CD14-positive monocyte (primary cell): ENCODE results near the gene PHLPP1. TPM values are rescaled to one million over a fixed set of nuclear protein-coding genes. Genes with fewer than 3 reads are reported as not detected.
"Not testable (repeated sequence)": the region's sequence is repeated elsewhere in the genome, so short reads cannot be mapped to it uniquely, and the experiment has no call there.

Source experiments
- DNase-seq, 3 donors: peaks; one replicate each; pipeline ENCODE4 v3.0.0-alpha.2; 2011 to 2022
- H2AFZ ChIP-seq: 2 replicates; pipeline ENCODE4 v1.6.0; 2012; ENCODE audit warnings: mild to moderate bottlenecking, low read depth, low read length, inconsistent platforms; ENCODE audit not compliant: insufficient read depth, poor library complexity, severe bottlenecking
- H3K27ac ChIP-seq, 2 donors: 1 replicate in 1 of 2; 2 replicates in 1 of 2; pipeline ENCODE4 v1.5.1; 2012 to 2013; ENCODE audit warnings: low read length in 2 of 2, control low read depth in 1 of 2, inconsistent platforms in 1 of 2, low read depth in 1 of 2, mild to moderate bottlenecking in 1 of 2
- H3K27me3 ChIP-seq, 2 donors: one replicate each; pipeline versions ENCODE4 v1.6.0 to v1.6.1; 2011 to 2013; ENCODE audit warnings: low read length in 2 of 2; ENCODE audit not compliant: control insufficient read depth in 2 of 2, insufficient read depth in 2 of 2
- H3K36me3 ChIP-seq, 2 donors: replicated peaks in 1 of 2; 1 replicate in 1 of 2; 2 replicates in 1 of 2; pipeline versions ENCODE4 v1.5.1 to v1.6.1; 2012 to 2013; ENCODE audit warnings: low read length in 2 of 2, control low read depth in 1 of 2, inconsistent platforms in 1 of 2, mild to moderate bottlenecking in 1 of 2; ENCODE audit not compliant: insufficient read depth in 2 of 2, control insufficient read depth in 1 of 2
- H3K4me1 ChIP-seq, 2 donors: 1 replicate in 1 of 2; 2 replicates in 1 of 2; pipeline versions ENCODE4 v1.5.1 to v1.6.1; 2012 to 2013; ENCODE audit warnings: low read length in 2 of 2, control low read depth in 1 of 2, inconsistent platforms in 1 of 2, mild to moderate bottlenecking in 1 of 2, moderate library complexity in 1 of 2; ENCODE audit not compliant: insufficient read depth in 2 of 2, control insufficient read depth in 1 of 2
- H3K4me2 ChIP-seq: replicated peaks from 2 replicates; pipeline ENCODE3; 2012; ENCODE audit warnings: low read length, moderate library complexity, mild to moderate bottlenecking; ENCODE audit not compliant: poor library complexity, severe bottlenecking; ENCODE audit errors: extremely low read depth
- H3K4me3 ChIP-seq, 3 experiments: fragments of 200-600 bp in 1 of 3; sonication (generic) in 1 of 3; replicated peaks in 1 of 3; 1 replicate in 2 of 3; 2 replicates in 1 of 3; pipeline ENCODE4 v1.5.1; 2011 to 2013; ENCODE audit warnings: low read length in 3 of 3, mild to moderate bottlenecking in 3 of 3, control low read depth in 2 of 3, low read depth in 2 of 3, inconsistent platforms in 1 of 3, moderate library complexity in 1 of 3
- H3K79me2 ChIP-seq: 2 replicates; pipeline ENCODE4 v1.6.0; 2012; ENCODE audit warnings: mild to moderate bottlenecking, control low read depth, inconsistent platforms, low read length, moderate library complexity; ENCODE audit not compliant: insufficient read depth
- H3K9ac ChIP-seq: 2 replicates; pipeline ENCODE4 v1.6.0; 2017; ENCODE audit warnings: low read length, mild to moderate bottlenecking; ENCODE audit not compliant: insufficient read depth, poor library complexity, severe bottlenecking
- H3K9me3 ChIP-seq, 2 donors: replicated peaks in 1 of 2; 1 replicate in 1 of 2; 2 replicates in 1 of 2; pipeline versions ENCODE4 v1.5.1 to v1.6.1; 2012 to 2013; ENCODE audit warnings: low read length in 2 of 2, control low read depth in 1 of 2; ENCODE audit not compliant: control insufficient read depth in 1 of 2, insufficient read depth in 1 of 2
- H4K20me1 ChIP-seq: 2 replicates; pipeline ENCODE4 v1.6.0; 2012; ENCODE audit warnings: mild to moderate bottlenecking, low read length, control low read depth, moderate library complexity; ENCODE audit not compliant: insufficient read depth
- H3K27ac Mint-ChIP-seq, 7 donors: one replicate each; pipeline ENCODE4 v1.8.0; 2020; ENCODE audit warnings: mild to moderate bottlenecking in 7 of 7, mixed read lengths in 7 of 7, moderate library complexity in 6 of 7, inconsistent platforms in 2 of 7
- H3K27me3 Mint-ChIP-seq, 3 donors: one replicate each; pipeline ENCODE4 v1.8.0; 2021 to 2022; ENCODE audit warnings: low read depth in 3 of 3, mild to moderate bottlenecking in 3 of 3, mixed read lengths in 3 of 3, moderate library complexity in 3 of 3, inconsistent platforms in 1 of 3
- H3K36me3 Mint-ChIP-seq, 2 donors: one replicate each; pipeline ENCODE4 v1.8.0; 2020; ENCODE audit warnings: mixed read lengths in 2 of 2, inconsistent platforms in 1 of 2, mild to moderate bottlenecking in 1 of 2
- H3K4me1 Mint-ChIP-seq: one replicate; pipeline ENCODE4 v1.8.0; 2020; ENCODE audit warnings: mild to moderate bottlenecking, mixed read lengths
- H3K4me3 Mint-ChIP-seq, 2 donors: one replicate each; pipeline ENCODE4 v1.8.0; 2020; ENCODE audit warnings: mild to moderate bottlenecking in 2 of 2, mixed read lengths in 2 of 2, moderate library complexity in 1 of 2
- H3K9me3 Mint-ChIP-seq, 7 donors: one replicate each; pipeline ENCODE4 v1.8.0; 2020 to 2022; ENCODE audit warnings: mixed read lengths in 7 of 7, mild to moderate bottlenecking in 6 of 7, moderate library complexity in 6 of 7, inconsistent platforms in 2 of 7
- WGBS: methylation state at CpG from one replicate; pipeline ENCODE4 v1.1.5; 2013; ENCODE audit warnings: missing lambda C conversion rate; ENCODE audit not compliant: insufficient coverage; 5-methylcytosine and 5-hydroxymethylcytosine counted together
- intact Hi-C, 2 donors: fragments of 100-400 bp; cut with micrococcal nuclease; formaldehyde crosslinking; loops; one replicate each; pipeline versions ENCODE4 v1.15.0 to v1.15.1; 2023
- polyA plus RNA-seq, 3 donors: library from polyadenylated mRNA; depleted of rRNA in 1 of 3; unstranded in 2 of 3; stranded (reverse) in 1 of 3; fragments of 300-500 nt in 2 of 3; fragments of >200 nt in 1 of 3; fragmentation: Illumina TruSeq in 2 of 3; gene quantifications; 1 replicate in 2 of 3; 2 replicates in 1 of 3; pipeline ENCODE4 v1.2.3, GENCODE V29; 2012 to 2021
- TF ChIP-seq, protein P1 (sequence below): fragments of 200-600 bp; IDR thresholded peaks from one replicate; pipeline ENCODE4 v1.8.0; 2022; ENCODE audit warnings: antibody characterized with exemption, mild to moderate bottlenecking

Gene PHLPP1
- polyA plus RNA-seq, 3 donors = 0.04 to 2.0 (median 0.55) TPM

DNA sequence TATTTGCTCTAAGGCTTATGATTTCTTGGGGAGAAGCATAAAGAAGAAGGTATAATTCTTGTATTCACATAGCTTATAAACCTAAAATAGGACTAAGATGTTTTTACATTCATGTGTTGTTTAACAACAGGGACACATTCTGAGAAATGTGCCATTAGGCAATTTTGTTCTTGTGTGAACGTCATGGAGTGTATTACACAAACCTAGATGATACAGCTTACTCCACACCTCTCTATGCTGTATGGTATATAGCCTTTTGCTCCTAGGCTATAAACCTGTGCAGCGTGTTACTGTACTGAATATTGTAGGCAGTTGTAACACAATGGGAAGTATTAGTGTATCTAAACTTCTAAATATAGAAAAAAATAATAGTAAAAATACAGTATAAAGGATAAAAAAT is 92.1 kb downstream of the PHLPP1 start:
- WGBS = no CpG with 5 or more reads among the region's 2 CpGs
- H3K9ac ChIP-seq = no peak overlapping the region
- TF ChIP-seq, protein P1, sequence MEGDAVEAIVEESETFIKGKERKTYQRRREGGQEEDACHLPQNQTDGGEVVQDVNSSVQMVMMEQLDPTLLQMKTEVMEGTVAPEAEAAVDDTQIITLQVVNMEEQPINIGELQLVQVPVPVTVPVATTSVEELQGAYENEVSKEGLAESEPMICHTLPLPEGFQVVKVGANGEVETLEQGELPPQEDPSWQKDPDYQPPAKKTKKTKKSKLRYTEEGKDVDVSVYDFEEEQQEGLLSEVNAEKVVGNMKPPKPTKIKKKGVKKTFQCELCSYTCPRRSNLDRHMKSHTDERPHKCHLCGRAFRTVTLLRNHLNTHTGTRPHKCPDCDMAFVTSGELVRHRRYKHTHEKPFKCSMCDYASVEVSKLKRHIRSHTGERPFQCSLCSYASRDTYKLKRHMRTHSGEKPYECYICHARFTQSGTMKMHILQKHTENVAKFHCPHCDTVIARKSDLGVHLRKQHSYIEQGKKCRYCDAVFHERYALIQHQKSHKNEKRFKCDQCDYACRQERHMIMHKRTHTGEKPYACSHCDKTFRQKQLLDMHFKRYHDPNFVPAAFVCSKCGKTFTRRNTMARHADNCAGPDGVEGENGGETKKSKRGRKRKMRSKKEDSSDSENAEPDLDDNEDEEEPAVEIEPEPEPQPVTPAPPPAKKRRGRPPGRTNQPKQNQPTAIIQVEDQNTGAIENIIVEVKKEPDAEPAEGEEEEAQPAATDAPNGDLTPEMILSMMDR = no peak
- Mint-ChIP-seq H3K9me3 (peaks cover 0 to 2% (median 0%) of the 10 kb centered on the region in 7 donors), H3K4me3 (no peak overlapping the region), H3K4me1 (peaks cover 7% of the 10 kb centered on the region), H3K36me3 (no peaks in the 10 kb centered on the region), H3K27ac (peak overlapping the region in 3 of 7 donors; percentile 82 to 92 (median 90)), H3K27me3 (no peaks in the 10 kb centered on the region)
- no peak overlapping the region for H3K4me3 ChIP-seq
- H2AFZ ChIP-seq = no peak overlapping the region
- peak overlapping the region in 1 of 2 donors; percentile 40 for H3K27ac ChIP-seq
- no peaks in the 10 kb centered on the region for H3K9me3 ChIP-seq
- H3K4me2 ChIP-seq = no peak overlapping the region
- no peaks in the 10 kb centered on the region for H3K36me3 ChIP-seq
- peak; percentile 40 to 86 (median 75) for DNase-seq
- H3K4me1 ChIP-seq = peaks cover 8 to 9% of the 10 kb centered on the region in 2 donors
- no peaks in the 10 kb centered on the region for H4K20me1 ChIP-seq
- intact Hi-C loops = no loop called here
- H3K79me2 ChIP-seq = no peaks in the 10 kb centered on the region
- no peaks in the 10 kb centered on the region for H3K27me3 ChIP-seq

DNA sequence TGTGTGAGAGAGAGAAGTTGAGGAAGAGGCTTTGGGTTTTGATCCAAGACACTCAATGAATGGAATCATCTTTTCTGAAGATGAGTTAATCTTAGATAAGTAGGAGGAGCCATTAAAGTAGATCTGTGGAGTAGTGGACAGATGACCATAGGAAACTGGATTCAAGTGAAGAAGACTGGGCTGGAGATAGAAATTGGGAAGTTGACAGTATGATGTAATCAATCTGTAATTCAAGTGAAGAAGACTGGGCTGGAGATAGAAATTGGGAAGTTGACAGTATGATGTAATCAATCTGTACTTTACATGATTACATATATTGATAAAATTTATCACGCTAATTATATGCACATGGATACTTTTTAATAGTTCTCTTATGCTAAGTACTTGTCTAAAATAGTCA is 92.8 kb downstream of the PHLPP1 start:
- H3K27me3 Mint-ChIP-seq = no peaks in the 10 kb centered on the region

DNA sequence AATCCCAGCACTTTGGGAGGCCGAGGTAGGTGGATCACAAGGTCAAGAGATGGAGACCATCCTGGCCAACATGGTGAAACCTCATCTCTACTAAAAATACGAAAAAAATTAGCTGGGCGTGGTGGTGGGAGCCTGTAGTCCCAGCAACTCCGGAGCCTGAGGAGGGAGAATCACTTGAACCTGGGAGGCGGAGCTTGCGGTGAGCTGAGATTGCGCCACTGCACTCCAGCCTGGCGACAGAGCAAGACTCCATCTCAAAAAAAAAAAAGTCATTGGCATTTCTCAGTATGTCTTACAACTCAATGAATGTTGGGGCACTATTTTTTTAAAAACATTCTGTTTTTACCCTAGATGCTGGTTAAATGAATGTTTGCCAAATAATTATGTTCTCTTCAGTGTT is 94.1 kb downstream of the PHLPP1 start:
- H3K4me3 Mint-ChIP-seq, H3K4me1 ChIP-seq, H3K36me3 ChIP-seq, intact Hi-C loops, H3K27me3 ChIP-seq, H3K36me3 Mint-ChIP-seq, H4K20me1 ChIP-seq, H3K27ac ChIP-seq, DNase-seq, H3K9me3 ChIP-seq, H3K79me2 ChIP-seq, H3K27me3 Mint-ChIP-seq, H3K4me2 ChIP-seq, H2AFZ ChIP-seq, H3K9ac ChIP-seq, H3K4me3 ChIP-seq, H3K9me3 Mint-ChIP-seq: not testable (repeated sequence)
- Mint-ChIP-seq H3K27ac (peak overlapping the region in 1 of 7 donors; percentile 12), H3K4me1 (peaks cover 11% of the 10 kb centered on the region)
- WGBS = 83% methylated on average over 2 of the region's 8 CpGs

More for the DNA sequence above, 92.8 kb downstream of the PHLPP1 start:
- intact Hi-C loops = no loop called here
- Histone ChIP-seq H3K4me1 (peaks cover 8 to 9% of the 10 kb centered on the region in 2 donors), H3K9me3 (no peaks in the 10 kb centered on the region), H2AFZ (no peak overlapping the region), H3K36me3 (no peaks in the 10 kb centered on the region), H3K4me3 (no peak overlapping the region), H3K4me2 (no peak overlapping the region), H4K20me1 (no peaks in the 10 kb centered on the region), H3K9ac (no peak overlapping the region), H3K79me2 (no peaks in the 10 kb centered on the region), H3K27ac (peak overlapping the region in 1 of 2 donors; percentile 40), H3K27me3 (no peaks in the 10 kb centered on the region)
- peaks cover 0 to 2% (median 0%) of the 10 kb centered on the region in 7 donors for H3K9me3 Mint-ChIP-seq
- no peak overlapping the region for H3K4me3 Mint-ChIP-seq
- H3K36me3 Mint-ChIP-seq = no peaks in the 10 kb centered on the region
- TF ChIP-seq, protein P1 = no peak
- peak; percentile 56 to 91 (median 83) for DNase-seq
- WGBS = no CpG with 5 or more reads among the region's 1 CpG
- H3K4me1 Mint-ChIP-seq = peaks cover 7% of the 10 kb centered on the region
- peak overlapping the region; percentile 22 to 92 (median 87) for H3K27ac Mint-ChIP-seq
